H9 (cell line): ENCODE data around the gene SMIM26. TPM values are rescaled to one million over a fixed set of nuclear protein-coding genes. Genes with fewer than 3 reads are reported as not detected.

Source experiments
- DNase-seq: peaks from one replicate; pipeline ENCODE4 v3.0.0-alpha.2; 2017
- H2AFZ ChIP-seq: one replicate; pipeline ENCODE4 v1.6.1; 2013; ENCODE audit warnings: mild to moderate bottlenecking, low read length, control low read depth, moderate library complexity
- H2AK5ac ChIP-seq: 2 replicates; pipeline ENCODE4 v1.6.1; 2013; ENCODE audit warnings: low read length, control low read depth, mixed read lengths; ENCODE audit not compliant: insufficient read length
- H2BK120ac ChIP-seq: one replicate; pipeline ENCODE4 v1.6.1; 2013; ENCODE audit warnings: low read depth, mild to moderate bottlenecking, low read length, control low read depth, inconsistent platforms; ENCODE audit not compliant: poor library complexity, severe bottlenecking
- H2BK12ac ChIP-seq: 2 replicates; pipeline ENCODE4 v1.6.1; 2013; ENCODE audit warnings: low read length, control low read depth, mixed read lengths, low read depth; ENCODE audit not compliant: insufficient read length
- H2BK15ac ChIP-seq: 2 replicates; pipeline ENCODE4 v1.6.1; 2013; ENCODE audit warnings: low read depth, low read length, control low read depth
- H2BK20ac ChIP-seq: one replicate; pipeline ENCODE4 v1.6.1; 2013; ENCODE audit warnings: low read depth, mild to moderate bottlenecking, low read length, control low read depth, inconsistent platforms; ENCODE audit not compliant: poor library complexity, severe bottlenecking
- H2BK5ac ChIP-seq: 2 replicates; pipeline ENCODE4 v1.6.1; 2013; ENCODE audit warnings: low read length, control low read depth, mixed read lengths; ENCODE audit not compliant: insufficient read length
- H3K14ac ChIP-seq: 2 replicates; pipeline ENCODE4 v1.6.1; 2013; ENCODE audit warnings: low read length, control low read depth; ENCODE audit not compliant: insufficient read depth
- H3K18ac ChIP-seq: 2 replicates; pipeline ENCODE4 v1.6.1; 2013; ENCODE audit warnings: low read depth, mild to moderate bottlenecking, mixed read lengths, low read length, control low read depth; ENCODE audit not compliant: insufficient read length
- H3K23ac ChIP-seq: 2 replicates; pipeline ENCODE4 v1.6.1; 2013; ENCODE audit warnings: low read length, control low read depth, mixed read lengths, low read depth; ENCODE audit not compliant: insufficient read length
- H3K23me2 ChIP-seq: 2 replicates; pipeline ENCODE4 v1.6.1; 2013; ENCODE audit warnings: low read depth, mild to moderate bottlenecking, mixed read lengths, low read length, control low read depth; ENCODE audit not compliant: insufficient read length, poor library complexity, severe bottlenecking
- H3K27ac ChIP-seq: 2 replicates; pipeline ENCODE4 v1.5.1; 2013; ENCODE audit warnings: low read length, control low read depth, mixed read lengths, low read depth; ENCODE audit not compliant: insufficient read length
- H3K27me3 ChIP-seq: 2 replicates; pipeline ENCODE4 v1.6.1; 2013; ENCODE audit warnings: low read length, control low read depth, inconsistent platforms; ENCODE audit not compliant: insufficient read depth
- H3K4ac ChIP-seq: 2 replicates; pipeline ENCODE4 v1.6.1; 2013; ENCODE audit warnings: low read depth, mild to moderate bottlenecking, control low read depth, inconsistent platforms, low read length, moderate library complexity
- H3K4me1 ChIP-seq: 2 replicates; pipeline ENCODE4 v1.6.1; 2013; ENCODE audit warnings: low read length, control low read depth, inconsistent platforms; ENCODE audit not compliant: insufficient read depth
- H3K4me2 ChIP-seq: 2 replicates; pipeline ENCODE4 v1.6.1; 2013; ENCODE audit warnings: low read length, control low read depth, mixed read lengths; ENCODE audit not compliant: insufficient read length, insufficient read depth
- H3K56ac ChIP-seq: 2 replicates; pipeline ENCODE4 v1.6.1; 2013; ENCODE audit warnings: low read depth, mild to moderate bottlenecking, mixed read lengths, low read length, control low read depth; ENCODE audit not compliant: insufficient read length
- H3K79me1 ChIP-seq: 2 replicates; pipeline ENCODE4 v1.6.1; 2013; ENCODE audit warnings: low read depth, mild to moderate bottlenecking, moderate library complexity, low read length, control low read depth, inconsistent platforms; ENCODE audit not compliant: insufficient read depth, poor library complexity, severe bottlenecking
- H3K79me2 ChIP-seq: 2 replicates; pipeline ENCODE4 v1.6.1; 2013; ENCODE audit warnings: low read length, control low read depth, inconsistent platforms; ENCODE audit not compliant: insufficient read depth
- H3K9ac ChIP-seq: 2 replicates; pipeline ENCODE4 v1.6.1; 2013; ENCODE audit warnings: low read length, control low read depth, mixed read lengths; ENCODE audit not compliant: insufficient read length; ENCODE audit errors: extremely low read depth
- H3K9me3 ChIP-seq: one replicate; pipeline ENCODE4 v1.6.1; 2013; ENCODE audit warnings: low read depth, low read length, inconsistent platforms; ENCODE audit not compliant: control insufficient read depth
- H3T11ph ChIP-seq: one replicate; pipeline ENCODE4 v1.6.1; 2013; ENCODE audit warnings: mild to moderate bottlenecking, low read length, control low read depth, inconsistent platforms
- H4K20me1 ChIP-seq: one replicate; pipeline ENCODE4 v1.6.1; 2013; ENCODE audit not compliant: control insufficient read depth, insufficient read length, insufficient read depth
- H4K5ac ChIP-seq: 2 replicates; pipeline ENCODE4 v1.6.1; 2013; ENCODE audit warnings: low read depth, mild to moderate bottlenecking, mixed read lengths, low read length, control low read depth; ENCODE audit not compliant: insufficient read length
- H4K8ac ChIP-seq: replicated peaks from 2 replicates; pipeline ENCODE4 v1.6.1; 2013; ENCODE audit warnings: low read length, control low read depth, mixed read lengths, low read depth; ENCODE audit not compliant: insufficient read length
- H4K91ac ChIP-seq: 2 replicates; pipeline ENCODE4 v1.6.1; 2013; ENCODE audit warnings: low read depth, mild to moderate bottlenecking, moderate library complexity, mixed read lengths, low read length, control low read depth; ENCODE audit not compliant: insufficient read length
- H3K27ac Mint-ChIP-seq, 3 experiments: 2 replicates in 2 of 3; 3 replicates in 1 of 3; pipeline ENCODE4 v1.8.0; 2020 to 2021; ENCODE audit warnings: mixed read lengths in 3 of 3, mild to moderate bottlenecking in 1 of 3, moderate library complexity in 1 of 3
- H3K27me3 Mint-ChIP-seq: 2 replicates; pipeline ENCODE4 v1.8.0; 2021; ENCODE audit warnings: low read depth, mild to moderate bottlenecking, moderate library complexity, mixed read lengths
- H3K36me3 Mint-ChIP-seq, 3 experiments: 2 replicates in 2 of 3; 3 replicates in 1 of 3; pipeline ENCODE4 v1.8.0; 2020 to 2021; ENCODE audit warnings: low read depth in 3 of 3, mixed read lengths in 3 of 3; ENCODE audit not compliant: insufficient read depth in 1 of 3
- H3K4me1 Mint-ChIP-seq, 2 experiments: 2 replicates each; pipeline ENCODE4 v1.8.0; 2020; ENCODE audit warnings: mixed read lengths in 2 of 2
- H3K4me3 Mint-ChIP-seq, 2 experiments: 2 replicates in 1 of 2; 3 replicates in 1 of 2; pipeline ENCODE4 v1.8.0; 2020 to 2021; ENCODE audit warnings: mild to moderate bottlenecking in 2 of 2, mixed read lengths in 2 of 2, moderate library complexity in 1 of 2
- H3K9me3 Mint-ChIP-seq, 2 experiments: 2 replicates in 1 of 2; 3 replicates in 1 of 2; pipeline ENCODE4 v1.8.0; 2020; ENCODE audit warnings: mild to moderate bottlenecking in 2 of 2, mixed read lengths in 2 of 2, moderate library complexity in 1 of 2
- CTCF ChIP-seq: fragments of 200-600 bp; sonication (generic); conservative IDR thresholded peaks from 3 replicates; pipeline ENCODE4 v1.8.0; 2021; ENCODE audit warnings: antibody characterized with exemption, mild to moderate bottlenecking
- WGBS: extraction: QIAGEN DNeasy Blood & Tissue Kit; methylation state at CpG from one replicate; pipeline ENCODE4 v1.1.7; 2013; ENCODE audit warnings: missing lambda C conversion rate, low lambda C conversion rate, mixed read lengths; ENCODE audit not compliant: insufficient read length; ENCODE audit errors: extremely low coverage; 5-methylcytosine and 5-hydroxymethylcytosine counted together
- total RNA-seq: library from RNA; stranded (reverse); gene quantifications from 2 replicates; pipeline ENCODE4 v1.2.1, GENCODE V29; 2021

SMIM26 gene
- total RNA-seq, 1 experiment from 2014 or later = 75.9 TPM

- Histone ChIP-seq H3K4me2 (peak overlapping the region; percentile 83), H3K23me2 (peaks cover 4% of the 10 kb centered on the region), H2BK5ac (no peak overlapping the region), H4K5ac (no peak overlapping the region), H3K79me2 (peaks cover 3% of the 10 kb centered on the region; the same call in 1 of the 2 replicates), H3K9me3 (no peaks in the 10 kb centered on the region), H4K8ac (no peak overlapping the region), H4K20me1 (no peaks in the 10 kb centered on the region), H3K27ac (no peak overlapping the region), H3K79me1 (no peaks in the 10 kb centered on the region), H3K56ac (no peak overlapping the region), H3K9ac (peak overlapping the region; percentile 41), H3T11ph (no peak overlapping the region), H3K14ac (peak overlapping the region; percentile 77; the same call in 1 of the 2 replicates), H3K4ac (no peak overlapping the region), H2BK15ac (no peak overlapping the region), H3K4me1 (no peaks in the 10 kb centered on the region; the same call in 1 of the 2 replicates), H4K91ac (no peak overlapping the region), H3K27me3 (no peaks in the 10 kb centered on the region), H2BK20ac (no peak overlapping the region), H2BK120ac (no peak overlapping the region), H2AFZ (peak overlapping the region; percentile 37), H2AK5ac (no peak overlapping the region), H3K18ac (peak overlapping the region; percentile 32), H2BK12ac (no peak overlapping the region), H3K23ac (no peak overlapping the region)
- TF ChIP-seq CTCF = no peak
- Mint-ChIP-seq H3K27ac (peak overlapping the region; percentile 68 to 97 (median 78); a peak in 6 of 7 replicates), H3K36me3 (peaks cover under 1 to 4% (median 2%) of the 10 kb centered on the region in 3 experiments; a peak in 4 of 7 replicates), H3K9me3 (peaks cover 3 to 4% of the 10 kb centered on the region in 2 experiments; a peak in 4 of 5 replicates), H3K27me3 (no peaks in the 10 kb centered on the region), H3K4me3 (peak overlapping the region; percentile 82 to 90), H3K4me1 (peaks cover 38 to 44% of the 10 kb centered on the region in 2 experiments)
- peak; percentile 42 for DNase-seq
- no CpG with 5 or more reads among the region's 18 CpGs for WGBS
These were observed 21.3 kb downstream of the SMIM26 start for GRCh38 chr20:18588574-18588933.
